Gastrocnemius medialis (tissue), 4 donors: Measurements from ENCODE around the gene FOXL1.

Experiments
- CTCF ChIP-seq, 5 experiments: fragments of 450-650 bp in 3 of 5; fragments of 200-600 bp in 2 of 5; sonication (generic) in 2 of 5; IDR thresholded peaks in 4 of 5; conservative IDR thresholded peaks in 1 of 5; 1 replicate in 4 of 5; 2 replicates in 1 of 5; pipeline ENCODE4 v1.5.1; 2016 to 2019; ENCODE audit warnings: antibody characterized with exemption in 5 of 5, mild to moderate bottlenecking in 3 of 5, moderate library complexity in 3 of 5
- POLR2A ChIP-seq, 2 donors: fragments of 450-650 bp; IDR thresholded peaks; one replicate each; pipeline ENCODE4 v1.6.1; 2017; ENCODE audit warnings: antibody characterized with exemption in 2 of 2, mild to moderate bottlenecking in 2 of 2, moderate library complexity in 2 of 2

- TF ChIP-seq CTCF (IDR thresholded peaks at IDR 0.05 in 4 of 5, conservative IDR thresholded peaks at IDR 0.05 in 1 of 5), result no peak
- TF ChIP-seq POLR2A (IDR thresholded peaks at IDR 0.05), result no peak
Measured at GRCh38 chr16:86609661-86610060, 31.3 kb downstream of the FOXL1 start.
